NOMO-1 treated with DMSO at 0.1 percent for 48 hours (cell line): ENCODE data around the gene KIAA1549.
A peak's percentile ranks its signal among the peaks of the same experiment; 100 is the strongest.
"Not testable (repeated sequence)": the region's sequence is repeated elsewhere in the genome, so short reads cannot be mapped to it uniquely, and the experiment has no call there.

Source experiments
- DNase-seq: peaks from one replicate; lab custom pipeline; 2025; ENCODE audit not compliant: unreplicated experiment; lab: John Stamatoyannopoulos, UW

Gene KIAA1549

GRCh38 chr7:138981332-138982203 lies at the start of gene KIAA1549:
Gene KIAA1549, minus strand, starts transcription at chr7:138981389. Its CDS starts 120 bp downstream, at chr7:138981269.
- peak; percentile 26 for DNase-seq

- no peak for DNase-seq
Measured at GRCh38 chr7:139029353-139029752, 48.2 kb upstream of the KIAA1549 start.

GRCh38 chr7:139026551-139026950 lies 45.4 kb upstream of the KIAA1549 start:
- no peak for DNase-seq

- not testable (repeated sequence) for DNase-seq
Measured at GRCh38 chr7:139025861-139026260, 44.7 kb upstream of the KIAA1549 start.

GRCh38 chr7:139023076-139023475 lies 41.9 kb upstream of the KIAA1549 start:
- DNase-seq = no peak

- DNase-seq = no peak
Measured at GRCh38 chr7:139022286-139022685, 41.1 kb upstream of the KIAA1549 start.

- DNase-seq = no peak
Measured at GRCh38 chr7:139018910-139019309, 37.7 kb upstream of the KIAA1549 start.

- peak; percentile 1 for DNase-seq
Measured at GRCh38 chr7:139016931-139017511, 35.8 kb upstream of the KIAA1549 start.

GRCh38 chr7:139011373-139011772 lies 30.2 kb upstream of the KIAA1549 start:
- no peak for DNase-seq

- no peak for DNase-seq
Measured at GRCh38 chr7:139004321-139005090, 23.3 kb upstream of the KIAA1549 start.

GRCh38 chr7:138999414-138999813 lies 18.2 kb upstream of the KIAA1549 start:
- DNase-seq = no peak

- no peak for DNase-seq
Measured at GRCh38 chr7:138992052-138992531, 10.9 kb upstream of the KIAA1549 start.

GRCh38 chr7:138987686-138988085 lies 6.5 kb upstream of the KIAA1549 start:
- DNase-seq = no peak

- no peak for DNase-seq
Measured at GRCh38 chr7:138982204-138982623, 1.0 kb upstream of the KIAA1549 start.

GRCh38 chr7:138980563-138981291 lies 462 bp downstream of the KIAA1549 start:
- DNase-seq = peak; percentile 1

GRCh38 chr7:138979988-138980562 lies 1.1 kb downstream of the KIAA1549 start:
- no peak for DNase-seq

GRCh38 chr7:138979226-138979979 lies 1.8 kb downstream of the KIAA1549 start:
- DNase-seq = no peak

GRCh38 chr7:138978541-138979184 lies 2.5 kb downstream of the KIAA1549 start:
- DNase-seq = no peak

- DNase-seq = not testable (repeated sequence)
Measured at GRCh38 chr7:138976161-138976560, 5.0 kb downstream of the KIAA1549 start.
